CD8-positive, alpha-beta memory T cell (primary cell): ENCODE data around the gene TAS2R19. TPM values are rescaled to one million over a fixed set of nuclear protein-coding genes. Genes with fewer than 3 reads are reported as not detected.
"Not testable (repeated sequence)": the region's sequence is repeated elsewhere in the genome, so short reads cannot be mapped to it uniquely, and the experiment has no call there.

Experiments
- CTCF ChIA-PET: fragments of 350-600 bp; sonication (Branson Sonifier 250); formaldehyde crosslinking; loops from one replicate; lab custom pipeline; 2021; ENCODE audit warnings: antibody characterized with exemption; lab: Charles Lee
- POLR2A ChIA-PET: fragments of 350-600 bp; sonication (Branson Sonifier 250); formaldehyde crosslinking; loops from one replicate; lab custom pipeline; 2021; ENCODE audit warnings: antibody characterized with exemption; lab: Charles Lee
- DNase-seq, 5 donors: peaks; one replicate each; pipeline versions ENCODE4 v3.0.0 to v3.0.0-alpha.2; 2020 to 2022; ENCODE audit warnings: mixed read lengths in 1 of 5
- H3K27ac ChIP-seq: one replicate; pipeline ENCODE4 v1.7.0; 2013; ENCODE audit warnings: low read depth, mild to moderate bottlenecking, low read length, moderate library complexity
- H3K27me3 ChIP-seq: 2 replicates; pipeline ENCODE4 v1.7.0; 2013; ENCODE audit warnings: low read length, mild to moderate bottlenecking; ENCODE audit not compliant: insufficient read depth, poor library complexity, severe bottlenecking
- H3K36me3 ChIP-seq: 2 replicates; pipeline ENCODE4 v1.7.0; 2013; ENCODE audit warnings: mild to moderate bottlenecking, low read length, moderate library complexity; ENCODE audit not compliant: insufficient read depth
- H3K4me1 ChIP-seq: 2 replicates; pipeline ENCODE4 v1.7.0; 2013; ENCODE audit warnings: mild to moderate bottlenecking, low read length, moderate library complexity; ENCODE audit not compliant: insufficient read depth
- H3K4me3 ChIP-seq: 2 replicates; pipeline ENCODE4 v1.7.0; 2013; ENCODE audit warnings: mild to moderate bottlenecking, low read length
- H3K9me3 ChIP-seq: 2 replicates; pipeline ENCODE4 v1.7.0; 2013; ENCODE audit warnings: mild to moderate bottlenecking, low read length
- H3K27ac Mint-ChIP-seq, 8 donors: one replicate each; pipeline ENCODE4 v1.8.0; 2020 to 2021; ENCODE audit warnings: mixed read lengths in 8 of 8, mild to moderate bottlenecking in 6 of 8, inconsistent platforms in 3 of 8, moderate library complexity in 3 of 8
- H3K27me3 Mint-ChIP-seq, 2 donors: one replicate each; pipeline ENCODE4 v1.8.0; 2020 to 2021; ENCODE audit warnings: mixed read lengths in 2 of 2, mild to moderate bottlenecking in 1 of 2, moderate library complexity in 1 of 2
- H3K36me3 Mint-ChIP-seq, 3 donors: one replicate each; pipeline ENCODE4 v1.8.0; 2020 to 2021; ENCODE audit warnings: mixed read lengths in 3 of 3, inconsistent platforms in 1 of 3, mild to moderate bottlenecking in 1 of 3
- H3K4me1 Mint-ChIP-seq, 3 donors: one replicate each; pipeline ENCODE4 v1.8.0; 2020 to 2021; ENCODE audit warnings: mixed read lengths in 3 of 3, inconsistent platforms in 1 of 3, mild to moderate bottlenecking in 1 of 3
- H3K4me3 Mint-ChIP-seq, 7 donors: one replicate each; pipeline ENCODE4 v1.8.0; 2020 to 2021; ENCODE audit warnings: mixed read lengths in 7 of 7, mild to moderate bottlenecking in 6 of 7, moderate library complexity in 4 of 7, inconsistent platforms in 2 of 7
- H3K9me3 Mint-ChIP-seq, 5 donors: one replicate each; pipeline ENCODE4 v1.8.0; 2020 to 2022; ENCODE audit warnings: mixed read lengths in 5 of 5, mild to moderate bottlenecking in 3 of 5, moderate library complexity in 2 of 5, inconsistent platforms in 1 of 5
- polyA plus RNA-seq: library from polyadenylated mRNA; unstranded; fragments of 300-500 nt; fragmentation: Illumina TruSeq; gene quantifications from one replicate; pipeline ENCODE4 v1.2.3, GENCODE V29; 2021
- total RNA-seq, 2 experiments: library from RNA; stranded (reverse); gene quantifications; one replicate each; pipeline ENCODE4 v1.2.3, GENCODE V29; 2021

TAS2R19 gene
- total and polyA plus RNA-seq, 3 experiments from 2014 or later = 0.52 to 0.88 (median 0.78) TPM

DNA sequence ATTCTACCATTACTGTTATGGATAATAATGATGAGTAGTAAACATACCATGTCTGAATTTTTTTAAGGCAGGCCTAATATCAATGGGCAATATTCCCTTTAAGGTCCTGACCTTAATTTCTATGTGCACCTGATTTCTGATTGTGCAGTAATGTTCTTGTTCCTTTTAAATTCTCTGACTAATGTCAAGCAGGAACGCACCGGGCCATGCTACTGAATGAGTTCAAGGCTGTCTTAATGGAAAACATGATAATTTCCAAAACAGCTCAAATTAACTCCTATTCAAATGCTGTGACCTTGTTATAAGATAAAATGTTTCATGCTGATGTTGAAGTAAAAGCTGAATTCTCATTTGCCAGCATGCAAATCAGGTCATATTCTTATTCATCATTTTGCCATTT is 32.9 kb upstream of the TAS2R19 start:
- Mint-ChIP-seq H3K27me3 (no peaks in the 10 kb centered on the region), H3K4me3 (no peak overlapping the region), H3K4me1 (peaks cover 4 to 8% (median 7%) of the 10 kb centered on the region in 3 donors), H3K27ac (no peak overlapping the region), H3K9me3 (peaks cover 8 to 18% (median 14%) of the 10 kb centered on the region in 5 donors), H3K36me3 (peaks cover 14 to 44% (median 16%) of the 10 kb centered on the region in 3 donors)
- Histone ChIP-seq H3K36me3 (no peaks in the 10 kb centered on the region), H3K27ac (no peak overlapping the region), H3K4me1 (no peaks in the 10 kb centered on the region), H3K4me3 (no peak overlapping the region), H3K9me3 (peaks cover 4% of the 10 kb centered on the region), H3K27me3 (no peaks in the 10 kb centered on the region)
- no peak for DNase-seq
- POLR2A ChIA-PET = no interaction called here
- CTCF ChIA-PET = no interaction called here

DNA sequence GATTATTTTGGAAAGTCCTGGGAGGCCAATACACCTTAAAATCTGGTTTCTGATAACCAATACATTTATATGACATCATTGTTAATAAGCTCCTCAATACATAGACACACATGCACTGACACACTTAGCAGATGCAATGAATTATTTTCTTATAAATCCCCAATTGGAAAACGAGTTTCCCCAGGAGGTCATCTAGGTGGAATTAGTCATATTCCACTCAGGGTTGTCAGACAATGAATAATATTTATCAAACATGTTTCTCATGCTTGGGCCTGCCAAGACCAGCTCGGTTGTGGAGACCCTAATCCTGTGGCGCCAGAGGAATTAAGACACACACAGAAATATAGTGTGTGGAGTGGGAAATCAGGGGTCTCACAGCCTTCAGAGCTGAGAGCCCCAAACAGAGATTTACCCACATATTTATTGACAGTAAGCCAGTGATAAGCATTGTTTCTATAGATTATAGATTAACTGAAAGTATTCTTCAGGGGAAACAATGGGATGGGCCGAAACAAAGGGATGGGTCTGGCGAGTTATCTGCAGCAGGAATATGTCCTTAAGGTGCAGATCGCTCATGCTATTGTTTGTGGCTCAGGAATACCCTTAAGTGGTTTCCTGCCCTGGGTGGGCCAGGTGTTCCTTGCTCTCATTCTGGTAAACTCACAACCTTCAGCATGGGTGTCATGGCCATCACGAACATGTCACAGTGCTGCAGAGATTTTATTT is 27.5 kb upstream of the TAS2R19 start:
- H3K27me3 Mint-ChIP-seq, POLR2A ChIA-PET, H3K4me3 Mint-ChIP-seq, H3K36me3 ChIP-seq, H3K27me3 ChIP-seq, H3K27ac Mint-ChIP-seq, H3K9me3 ChIP-seq, CTCF ChIA-PET, H3K4me1 ChIP-seq, H3K4me3 ChIP-seq, DNase-seq, H3K27ac ChIP-seq: not testable (repeated sequence)
- Mint-ChIP-seq H3K9me3 (peaks cover 8 to 23% (median 21%) of the 10 kb centered on the region in 5 donors), H3K36me3 (peaks cover 30 to 69% (median 33%) of the 10 kb centered on the region in 3 donors), H3K4me1 (peaks cover 8 to 10% (median 9%) of the 10 kb centered on the region in 3 donors)

DNA sequence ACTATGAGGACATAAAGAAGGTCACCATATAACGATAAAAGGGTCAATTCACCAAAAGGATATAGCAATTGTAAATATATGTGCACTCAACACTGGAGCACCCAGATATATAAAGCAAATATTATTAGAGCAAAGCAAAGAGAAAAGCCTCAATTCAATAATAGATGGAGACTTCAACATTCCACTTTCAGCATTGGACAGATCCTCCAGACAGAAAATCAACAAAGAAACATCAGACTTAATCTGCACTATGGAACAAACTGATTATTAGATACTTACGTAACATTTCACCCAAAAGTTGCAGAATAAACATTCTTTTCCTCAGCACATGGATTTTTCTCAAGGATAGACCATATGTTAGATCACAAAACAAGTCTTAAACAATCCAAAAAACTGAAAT is 18.9 kb upstream of the TAS2R19 start:
- Mint-ChIP-seq H3K4me1 (peaks cover 23 to 34% (median 27%) of the 10 kb centered on the region in 3 donors), H3K36me3 (peaks cover 30 to 68% (median 55%) of the 10 kb centered on the region in 3 donors)
- POLR2A ChIA-PET, DNase-seq, H3K4me1 ChIP-seq, H3K4me3 Mint-ChIP-seq, H3K27ac Mint-ChIP-seq, CTCF ChIA-PET, H3K27me3 Mint-ChIP-seq, H3K9me3 ChIP-seq, H3K9me3 Mint-ChIP-seq, H3K27me3 ChIP-seq, H3K27ac ChIP-seq, H3K36me3 ChIP-seq, H3K4me3 ChIP-seq: not testable (repeated sequence)

DNA sequence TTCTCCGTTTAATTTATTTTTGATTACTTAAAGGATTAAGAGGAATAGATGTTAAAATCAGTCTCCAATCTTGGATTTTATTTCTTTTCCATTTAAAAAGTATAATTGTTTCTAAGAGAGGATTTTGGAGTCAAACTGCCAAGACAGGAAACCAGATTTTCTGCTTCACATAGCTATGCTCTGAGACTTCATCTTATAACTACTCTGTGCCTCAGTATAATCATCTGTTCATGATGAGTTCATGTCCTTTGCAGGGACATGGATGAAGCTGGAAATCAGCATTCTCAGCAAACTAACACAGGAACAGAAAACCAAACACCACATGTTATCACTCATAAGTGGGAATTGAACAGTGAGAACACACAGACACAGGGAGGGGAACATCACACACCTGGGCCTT is 17.7 kb upstream of the TAS2R19 start:
- POLR2A ChIA-PET = no interaction called here
- Histone ChIP-seq H3K36me3 (peaks cover 4% of the 10 kb centered on the region), H3K4me1 (no peaks in the 10 kb centered on the region), H3K27me3 (no peaks in the 10 kb centered on the region), H3K9me3 (no peaks in the 10 kb centered on the region), H3K4me3 (no peak overlapping the region), H3K27ac (no peak overlapping the region)
- Mint-ChIP-seq H3K9me3 (peaks cover 0 to 5% (median 0%) of the 10 kb centered on the region in 5 donors), H3K27ac (no peak overlapping the region), H3K4me1 (peaks cover 23 to 31% (median 24%) of the 10 kb centered on the region in 3 donors), H3K27me3 (no peaks in the 10 kb centered on the region), H3K4me3 (no peak overlapping the region), H3K36me3 (peaks cover 29 to 69% (median 55%) of the 10 kb centered on the region in 3 donors)
- CTCF ChIA-PET = no interaction called here
- DNase-seq = no peak

DNA sequence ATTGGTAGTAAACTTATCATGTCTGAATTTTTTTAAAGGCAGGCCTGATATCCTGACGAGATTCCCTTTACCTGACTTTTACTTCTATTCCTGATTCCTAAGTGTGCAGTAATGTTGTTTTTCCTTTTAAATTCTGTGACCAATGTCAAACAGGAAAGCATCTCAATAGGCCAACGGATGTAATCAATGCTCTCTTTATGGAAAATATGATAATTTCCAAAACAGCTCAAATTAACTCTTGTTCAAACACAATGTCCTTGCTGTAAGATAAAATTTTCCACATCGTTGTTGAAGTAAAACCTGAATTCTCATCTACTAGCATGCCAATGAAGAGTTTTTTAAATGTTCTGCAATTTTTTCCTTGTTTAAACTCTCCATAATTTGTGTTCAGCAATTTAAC is 16.8 kb upstream of the TAS2R19 start:
- Mint-ChIP-seq H3K9me3 (peaks cover 0 to 5% (median 0%) of the 10 kb centered on the region in 5 donors), H3K36me3 (peaks cover 25 to 62% (median 48%) of the 10 kb centered on the region in 3 donors), H3K27me3 (no peaks in the 10 kb centered on the region), H3K4me1 (peaks cover 14 to 28% (median 19%) of the 10 kb centered on the region in 3 donors), H3K27ac (no peak overlapping the region), H3K4me3 (no peak overlapping the region)
- no peaks in the 10 kb centered on the region for H3K36me3 ChIP-seq
- H3K9me3 ChIP-seq = no peaks in the 10 kb centered on the region
- DNase-seq = no peak
- no peak overlapping the region for H3K4me3 ChIP-seq
- ChIA-PET CTCF (no interaction called here), POLR2A (no interaction called here)
- no peaks in the 10 kb centered on the region for H3K4me1 ChIP-seq
- H3K27me3 ChIP-seq = no peaks in the 10 kb centered on the region
- no peak overlapping the region for H3K27ac ChIP-seq

DNA sequence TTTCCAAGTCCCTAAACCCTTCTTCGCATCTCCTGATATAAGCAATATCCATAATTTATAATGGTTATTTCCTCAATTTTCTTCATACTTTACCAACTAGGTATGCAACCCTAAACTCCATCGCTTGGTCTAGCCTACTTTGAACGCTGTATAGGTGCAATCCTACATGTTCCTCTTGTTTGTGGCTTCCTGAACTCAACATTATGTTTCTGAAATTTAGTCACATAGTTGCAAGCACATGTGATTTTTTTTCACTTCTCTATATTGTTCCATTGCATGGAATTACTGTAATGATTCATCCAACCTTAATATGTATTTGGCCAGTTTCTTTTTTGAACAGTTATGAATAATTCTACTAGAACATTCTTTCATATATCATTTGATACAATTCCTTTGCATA is 11.5 kb upstream of the TAS2R19 start:
- H3K4me3 Mint-ChIP-seq, DNase-seq, H3K9me3 ChIP-seq, H3K27me3 Mint-ChIP-seq, H3K4me1 Mint-ChIP-seq, H3K27me3 ChIP-seq, H3K4me3 ChIP-seq, CTCF ChIA-PET, H3K27ac ChIP-seq, H3K9me3 Mint-ChIP-seq, POLR2A ChIA-PET, H3K4me1 ChIP-seq, H3K27ac Mint-ChIP-seq, H3K36me3 ChIP-seq: not testable (repeated sequence)
- H3K36me3 Mint-ChIP-seq = peaks cover 18 to 31% (median 29%) of the 10 kb centered on the region in 3 donors

DNA sequence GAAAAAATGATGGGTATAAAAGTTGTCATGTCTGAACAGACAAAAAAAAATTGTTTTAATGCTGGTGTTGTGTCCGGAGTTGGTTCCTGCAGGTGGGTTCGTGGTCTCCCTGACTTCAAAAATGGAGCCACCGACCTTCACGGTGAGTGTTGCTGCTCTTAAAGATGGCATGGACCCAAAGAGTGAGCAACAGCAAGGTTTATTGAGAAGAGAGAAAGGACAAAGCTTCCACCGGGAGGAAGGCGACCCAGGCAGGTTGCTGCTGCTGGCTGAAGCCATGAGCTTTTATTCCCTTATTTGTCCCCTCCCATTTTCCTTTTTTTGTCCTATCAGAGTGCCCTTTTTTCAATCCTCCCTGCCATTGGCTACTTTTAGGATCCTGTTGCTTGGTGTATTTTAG is 8.9 kb upstream of the TAS2R19 start, which contains the start of gene TAS2R31:
TSS of gene TAS2R31 (minus strand) at position 101 of the 400 bp plus-strand sequence. CDS start at position 29, 72 bp downstream.
- no peak within 1 kb of the TSS for H3K4me3 ChIP-seq
- peaks cover 23 to 43% (median 24%) of the 10 kb centered on the region in 3 donors for H3K36me3 Mint-ChIP-seq
- no peak for DNase-seq
- peak within 1 kb of the TSS in 2 of 8 donors; percentile 8 to 77 for H3K27ac Mint-ChIP-seq
- H3K9me3 ChIP-seq = no peaks in the 10 kb centered on the region
- H3K4me1 ChIP-seq = no peaks in the 10 kb centered on the region
- no peak within 1 kb of the TSS for H3K27ac ChIP-seq
- POLR2A ChIA-PET = no interaction called here
- H3K4me3 Mint-ChIP-seq = no peak within 1 kb of the TSS
- no peaks in the 10 kb centered on the region for H3K27me3 ChIP-seq
- CTCF ChIA-PET = no interaction called here
- no peaks in the 10 kb centered on the region for H3K27me3 Mint-ChIP-seq
- no peaks in the 10 kb centered on the region for H3K9me3 Mint-ChIP-seq
- H3K4me1 Mint-ChIP-seq = peaks cover 0 to 5% (median 2%) of the 10 kb centered on the region in 3 donors
- H3K36me3 ChIP-seq = no peaks in the 10 kb centered on the region

DNA sequence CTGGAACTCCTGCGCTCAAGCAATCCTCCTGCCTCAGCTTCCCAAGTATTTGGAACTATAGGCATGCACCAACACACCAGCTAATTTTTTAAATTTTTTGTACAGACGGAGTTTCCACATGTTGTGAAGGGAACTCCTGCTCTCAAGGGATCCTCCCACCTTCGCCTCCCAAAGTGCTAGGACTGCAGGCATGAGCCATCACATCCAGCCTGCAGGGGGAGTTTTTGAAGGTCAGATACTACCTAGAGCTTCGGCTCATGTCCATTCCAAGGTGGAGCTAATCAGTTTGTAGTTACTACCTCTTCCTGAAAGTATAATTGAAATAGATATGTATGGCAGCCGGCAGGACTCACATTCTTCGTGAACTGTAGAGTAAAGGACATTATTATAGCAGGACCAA is 3.7 kb upstream of the TAS2R19 start:
- H3K36me3 Mint-ChIP-seq = peaks cover 22 to 39% (median 22%) of the 10 kb centered on the region in 3 donors
- Histone ChIP-seq H3K36me3 (no peaks in the 10 kb centered on the region), H3K4me1 (no peaks in the 10 kb centered on the region), H3K27me3 (no peaks in the 10 kb centered on the region), H3K27ac (no peak overlapping the region), H3K9me3 (no peaks in the 10 kb centered on the region), H3K4me3 (no peak overlapping the region)
- no peak for DNase-seq
- no peaks in the 10 kb centered on the region for H3K27me3 Mint-ChIP-seq
- H3K9me3 Mint-ChIP-seq = peaks cover 0 to 8% (median 2%) of the 10 kb centered on the region in 5 donors
- no peak overlapping the region for H3K27ac Mint-ChIP-seq
- CTCF ChIA-PET = no interaction called here
- H3K4me1 Mint-ChIP-seq = peaks cover 4 to 9% (median 9%) of the 10 kb centered on the region in 3 donors
- no peak overlapping the region for H3K4me3 Mint-ChIP-seq
- POLR2A ChIA-PET = no interaction called here
